ENCODE measurements around the gene HIKESHI.
"Not testable (repeated sequence)": the region's sequence is repeated elsewhere in the genome, so short reads cannot be mapped to it uniquely, and the experiment has no call there.

Gene HIKESHI

DNA sequence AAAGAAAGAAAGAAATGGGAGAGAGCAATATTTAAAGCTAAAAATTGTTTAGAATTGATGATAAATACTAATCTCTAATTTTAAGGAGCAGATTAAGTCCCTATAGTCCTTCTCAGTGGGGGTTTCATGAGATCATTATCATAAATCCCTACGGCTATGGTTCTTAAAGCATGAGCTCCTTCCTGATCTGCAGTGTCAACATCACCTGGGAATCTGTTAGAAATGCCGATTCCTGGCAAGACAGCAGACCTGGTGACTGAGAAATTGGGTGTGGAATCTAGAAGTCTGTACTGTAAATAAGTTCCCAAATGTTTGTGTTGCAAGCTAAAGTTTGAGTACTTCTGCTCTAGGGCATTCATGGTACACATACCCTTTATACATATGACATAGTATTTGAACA, 12.6 kb downstream of the HIKESHI start:
- no peak overlapping the region for H3K4me3 ChIP-seq (replicated peaks in 1 of 2; ENCODE audit: low read depth in 2 of 2, low read length in 2 of 2)

GRCh38 chr11:86335131-86335767, 33.2 kb downstream of the HIKESHI start:
- TF ChIP-seq CTCF (IDR thresholded peaks at IDR 0.05; ENCODE audit: low read depth, low read length), result no peak
- H3K4me3 ChIP-seq (replicated peaks in 1 of 2; ENCODE audit: low read depth in 2 of 2, low read length in 2 of 2), result no peak overlapping the region
- no peak for DNase-seq (ENCODE audit: low read depth in 2 of 2)

More for the DNA sequence above, 12.6 kb downstream of the HIKESHI start:
- no peak for DNase-seq (ENCODE audit: low read depth in 2 of 2)
- no peak for TF ChIP-seq CTCF (IDR thresholded peaks at IDR 0.05; ENCODE audit: low read depth, low read length)

DNA sequence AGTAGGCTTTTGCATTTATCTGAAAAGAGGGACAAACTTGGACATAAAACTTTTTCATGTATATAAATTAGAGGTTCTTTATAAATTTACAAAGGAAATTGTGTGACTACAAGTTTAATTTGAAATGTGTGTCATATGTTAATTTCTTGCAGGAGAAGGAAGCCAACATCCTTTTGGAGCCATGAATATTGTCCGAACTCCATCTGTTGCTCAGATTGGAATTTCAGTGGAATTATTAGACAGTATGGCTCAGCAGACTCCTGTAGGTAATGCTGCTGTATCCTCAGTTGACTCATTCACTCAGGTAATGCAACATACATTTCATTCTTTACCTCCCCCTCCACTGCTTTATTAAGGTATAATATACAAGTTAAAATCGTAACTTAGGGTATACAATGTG, 35.2 kb downstream of the HIKESHI start:
- DNase-seq (ENCODE audit: low read depth in 2 of 2), result no peak
- no peak overlapping the region for H3K4me3 ChIP-seq (replicated peaks in 1 of 2; ENCODE audit: low read depth in 2 of 2, low read length in 2 of 2)
- no peak for TF ChIP-seq CTCF (IDR thresholded peaks at IDR 0.05; ENCODE audit: low read depth, low read length)

DNA sequence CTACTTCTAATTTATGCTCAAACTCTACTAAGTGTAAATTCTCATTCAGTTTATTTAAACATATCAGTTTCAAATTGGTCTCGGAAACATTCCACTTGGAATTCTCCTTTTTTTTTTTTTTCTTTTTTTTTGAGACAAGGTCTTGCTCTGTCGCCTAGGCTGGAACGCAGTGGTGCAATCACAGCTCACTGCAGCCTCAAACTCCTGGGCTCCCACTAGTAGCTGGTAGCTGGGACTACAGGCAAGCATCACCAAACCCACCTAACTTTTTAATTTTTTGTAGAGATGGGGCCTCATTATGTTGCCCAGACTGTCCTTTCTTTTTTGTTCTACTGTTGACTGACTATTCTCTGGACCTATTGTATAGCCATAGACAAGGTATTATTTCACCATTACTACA, 39.3 kb downstream of the HIKESHI start:
- no peak for TF ChIP-seq CTCF (IDR thresholded peaks at IDR 0.05; ENCODE audit: low read depth, low read length)
- H3K4me3 ChIP-seq (replicated peaks in 1 of 2; ENCODE audit: low read depth in 2 of 2, low read length in 2 of 2), result no peak overlapping the region
- DNase-seq (ENCODE audit: low read depth in 2 of 2), result no peak

DNA sequence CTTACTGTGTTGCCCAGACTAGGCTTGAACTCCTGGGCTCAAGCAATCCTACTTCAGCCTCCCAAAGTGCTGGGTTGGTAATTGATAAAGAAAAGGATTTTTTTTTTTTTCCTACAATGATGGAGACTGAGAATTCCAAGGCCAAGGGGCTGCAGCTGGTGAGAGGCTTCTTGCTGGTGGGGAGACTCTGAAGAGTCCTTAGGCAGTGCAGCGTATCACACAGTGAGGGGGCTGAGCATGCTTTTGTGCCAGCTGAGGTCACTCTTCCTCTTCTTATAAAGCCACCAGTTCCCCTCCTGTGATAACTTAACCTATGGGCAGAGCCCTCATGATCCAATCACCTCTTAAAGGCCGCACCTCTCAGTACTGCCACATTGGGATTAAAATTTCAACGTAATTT, 44.5 kb downstream of the HIKESHI start:
- no peak overlapping the region for H3K4me3 ChIP-seq (replicated peaks in 1 of 2; ENCODE audit: low read depth in 2 of 2, low read length in 2 of 2)

DNA sequence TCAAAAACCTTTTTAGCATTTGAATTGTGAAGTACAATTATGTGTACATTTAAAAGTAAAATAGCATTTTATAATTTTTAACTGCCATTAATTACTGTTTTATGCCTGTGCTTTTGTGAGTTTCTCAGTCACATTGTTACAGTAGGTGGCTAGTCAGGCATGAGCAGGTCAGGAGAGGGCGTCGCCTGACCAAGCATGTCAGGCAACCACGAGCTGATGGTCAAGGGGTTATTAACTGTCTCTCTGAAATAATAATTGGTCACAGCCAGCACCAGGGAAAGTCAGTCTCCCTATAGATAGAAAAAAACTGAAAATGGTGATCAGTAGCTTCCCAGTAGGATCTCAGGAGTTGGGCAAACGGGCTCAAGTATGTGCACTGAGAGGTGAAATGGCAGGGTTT, 53.2 kb downstream of the HIKESHI start:
- no peak overlapping the region for H3K4me3 ChIP-seq (replicated peaks in 1 of 2; ENCODE audit: low read depth in 2 of 2, low read length in 2 of 2)
- no peak for TF ChIP-seq CTCF (IDR thresholded peaks at IDR 0.05; ENCODE audit: low read depth, low read length)
- no peak for DNase-seq (ENCODE audit: low read depth in 2 of 2)

More for the DNA sequence above, 44.5 kb downstream of the HIKESHI start:
- DNase-seq (ENCODE audit: low read depth in 2 of 2), result no peak
- TF ChIP-seq CTCF (IDR thresholded peaks at IDR 0.05; ENCODE audit: low read depth, low read length), result no peak

DNA sequence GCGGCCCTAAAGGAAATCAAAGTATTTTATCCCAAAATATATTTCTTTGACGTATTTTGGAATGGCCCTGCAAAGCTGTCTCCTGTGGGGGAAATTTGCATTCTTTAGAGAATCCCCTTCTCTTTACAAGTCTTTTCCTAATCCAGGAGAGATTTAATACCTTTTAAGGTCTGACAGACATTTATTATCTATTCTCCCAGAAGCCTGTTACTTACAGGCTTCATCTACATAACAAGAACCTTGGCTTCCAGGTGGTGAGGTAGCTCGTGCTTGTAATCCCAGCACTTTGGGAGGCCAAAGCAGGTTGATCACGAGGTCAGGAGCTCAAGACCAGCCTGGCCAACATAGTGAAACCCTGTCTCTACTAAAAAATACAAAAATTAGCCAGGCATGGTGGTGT, 55.4 kb downstream of the HIKESHI start:
- not testable (repeated sequence) for H3K4me3 ChIP-seq (replicated peaks in 1 of 2; ENCODE audit: low read depth in 2 of 2, low read length in 2 of 2); DNase-seq (ENCODE audit: low read depth in 2 of 2)

Measured in cardiac fibroblast (primary cell).